Fibroblast of lung (primary cell): ENCODE results near the gene SLX9.

Experiments
- EZH2 ChIP-seq: IDR thresholded peaks from 2 replicates; pipeline ENCODE4 v1.5.1; 2012; ENCODE audit warnings: low read length, control low read depth, mild to moderate bottlenecking; ENCODE audit errors: missing control alignments
- TF ChIP-seq, protein P1 (sequence below), 2 donors: IDR thresholded peaks in 1 of 2; conservative IDR thresholded peaks in 1 of 2; 1 replicate in 1 of 2; 2 replicates in 1 of 2; pipeline ENCODE4 v1.5.1; 2011 to 2012; ENCODE audit warnings: low read length in 2 of 2, control low read depth in 1 of 2, inconsistent platforms in 1 of 2, low read depth in 1 of 2, mild to moderate bottlenecking in 1 of 2

GRCh38 chr21:44999972-45000636 is 60.3 kb downstream of the SLX9 start:
- TF ChIP-seq, protein P1, sequence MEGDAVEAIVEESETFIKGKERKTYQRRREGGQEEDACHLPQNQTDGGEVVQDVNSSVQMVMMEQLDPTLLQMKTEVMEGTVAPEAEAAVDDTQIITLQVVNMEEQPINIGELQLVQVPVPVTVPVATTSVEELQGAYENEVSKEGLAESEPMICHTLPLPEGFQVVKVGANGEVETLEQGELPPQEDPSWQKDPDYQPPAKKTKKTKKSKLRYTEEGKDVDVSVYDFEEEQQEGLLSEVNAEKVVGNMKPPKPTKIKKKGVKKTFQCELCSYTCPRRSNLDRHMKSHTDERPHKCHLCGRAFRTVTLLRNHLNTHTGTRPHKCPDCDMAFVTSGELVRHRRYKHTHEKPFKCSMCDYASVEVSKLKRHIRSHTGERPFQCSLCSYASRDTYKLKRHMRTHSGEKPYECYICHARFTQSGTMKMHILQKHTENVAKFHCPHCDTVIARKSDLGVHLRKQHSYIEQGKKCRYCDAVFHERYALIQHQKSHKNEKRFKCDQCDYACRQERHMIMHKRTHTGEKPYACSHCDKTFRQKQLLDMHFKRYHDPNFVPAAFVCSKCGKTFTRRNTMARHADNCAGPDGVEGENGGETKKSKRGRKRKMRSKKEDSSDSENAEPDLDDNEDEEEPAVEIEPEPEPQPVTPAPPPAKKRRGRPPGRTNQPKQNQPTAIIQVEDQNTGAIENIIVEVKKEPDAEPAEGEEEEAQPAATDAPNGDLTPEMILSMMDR (conservative IDR thresholded peaks at IDR 0.05 in 1 of 2, IDR thresholded peaks at IDR 0.05 in 1 of 2; ENCODE audit: low read depth in 1 of 2, low read length in 2 of 2) = no peak
- no peak for TF ChIP-seq EZH2
